HCT116 (cell line): ENCODE measurements around the gene AHRR. TPM values are rescaled to one million over a fixed set of nuclear protein-coding genes. Genes with fewer than 3 reads are reported as not detected.

Experiments used
- ATAC-seq: fragments of 200-7000 bp; cut with Tn5 transposase; 2 replicates; pipeline ENCODE4 v1.9.1; 2020; ENCODE audit warnings: mild to moderate bottlenecking, moderate library complexity
- BruUV-seq: library from RNA; stranded (reverse); fragments of 400-500 nt; replicated peaks from 2 replicates; lab custom pipeline; 2021; lab: Mats Ljungman, UMichigan
- CTCF ChIA-PET: fragments of 300-600 bp; sonication (Branson Sonifier 250); formaldehyde crosslinking; loops from one replicate; lab custom pipeline; 2021; ENCODE audit warnings: antibody characterized with exemption; lab: Charles Lee
- POLR2A ChIA-PET: fragments of 300-600, 350-600 bp; sonication (Branson Sonifier 250); formaldehyde crosslinking; loops from one replicate; lab custom pipeline; 2021; ENCODE audit warnings: antibody characterized with exemption; lab: Charles Lee
- RAD21 ChIA-PET, 2 experiments: fragments of 300-600 bp; sonication (Branson Sonifier 250); formaldehyde crosslinking; loops; one replicate each; lab custom pipeline; 2023; ENCODE audit warnings: low total read pairs in 2 of 2; ENCODE audit not compliant: uncharacterized antibody in 2 of 2, unreplicated experiment in 2 of 2, low non-redundant PET in 1 of 2; lab: Charles Lee
- DNase-seq: peaks from one replicate; pipeline ENCODE4 v3.0.0-alpha.2; 2010; ENCODE audit warnings: low read depth, low spot score
- H2AFZ ChIP-seq: fragments of 200-600 bp; shearing (Covaris generic), sonication (generic); 2 replicates; pipeline ENCODE4 v1.6.1; 2017; ENCODE audit warnings: low read depth, mixed run types, mixed read lengths, antibody characterized with exemption, low read length; ENCODE audit not compliant: poor library complexity, severe bottlenecking
- H3K27ac ChIP-seq: 2 replicates; pipeline ENCODE4 v1.5.1; 2012; ENCODE audit warnings: low read depth, low read length
- H3K27me3 ChIP-seq: fragments of 200-600 bp; sonication (generic); 2 replicates; pipeline ENCODE4 v1.6.1; 2016; ENCODE audit warnings: mixed run types, low read length, mixed read lengths; ENCODE audit not compliant: insufficient read depth
- H3K36me3 ChIP-seq, 2 experiments: fragments of 200-500 bp in 1 of 2; fragments of 200-600 bp in 1 of 2; sonication (Bioruptor generic) in 1 of 2; sonication (generic) in 1 of 2; 2 replicates each; pipeline versions ENCODE4 v1.5.1 to v1.6.1; 2014 to 2016; ENCODE audit warnings: low read length in 2 of 2, inconsistent platforms in 1 of 2, mixed read lengths in 1 of 2, mixed run types in 1 of 2; ENCODE audit not compliant: insufficient read depth in 2 of 2, control insufficient read depth in 1 of 2
- H3K4me1 ChIP-seq, 2 experiments: fragments of 200-600 bp in 1 of 2; sonication (generic) in 1 of 2; 2 replicates each; pipeline versions ENCODE4 v1.5.1 to v1.6.1; 2012 to 2017; ENCODE audit warnings: low read length in 2 of 2, inconsistent platforms in 1 of 2, mild to moderate bottlenecking in 1 of 2, mixed read lengths in 1 of 2, mixed run types in 1 of 2, moderate library complexity in 1 of 2; ENCODE audit not compliant: insufficient read depth in 2 of 2, control insufficient read depth in 1 of 2
- H3K4me2 ChIP-seq: fragments of 200-600 bp; sonication (generic); 2 replicates; pipeline ENCODE4 v1.6.1; 2017; ENCODE audit warnings: mixed run types, low read length, mixed read lengths
- H3K4me3 ChIP-seq, 2 experiments: fragments of 200-600 bp in 1 of 2; sonication (generic) in 1 of 2; replicated peaks in 1 of 2; 2 replicates each; pipeline ENCODE4 v1.5.1; 2011 to 2016; ENCODE audit warnings: low read length in 2 of 2, control low read depth in 1 of 2, low read depth in 1 of 2, mild to moderate bottlenecking in 1 of 2, mixed read lengths in 1 of 2, mixed run types in 1 of 2
- H3K79me2 ChIP-seq: fragments of 200-600 bp; sonication (generic); 2 replicates; pipeline ENCODE4 v1.6.1; 2017; ENCODE audit warnings: mild to moderate bottlenecking, mixed run types, low read length, moderate library complexity, mixed read lengths; ENCODE audit not compliant: insufficient read depth
- H3K9ac ChIP-seq: fragments of 200-600 bp; sonication (generic); 2 replicates; pipeline ENCODE4 v1.6.1; 2016; ENCODE audit warnings: low read length, mixed read lengths
- H3K9me2 ChIP-seq: fragments of 200-600 bp; sonication (generic), shearing (Covaris generic); 2 replicates; pipeline ENCODE4 v1.6.1; 2017; ENCODE audit warnings: mixed run types, mild to moderate bottlenecking, moderate library complexity; ENCODE audit not compliant: insufficient read depth
- H3K9me3 ChIP-seq, 2 experiments: fragments of 200-500 bp in 1 of 2; fragments of 200-600 bp in 1 of 2; sonication (Bioruptor generic) in 1 of 2; sonication (generic) in 1 of 2; 2 replicates each; pipeline ENCODE4 v1.6.1; 2014 to 2017; ENCODE audit warnings: low read length in 2 of 2, mixed read lengths in 2 of 2, inconsistent platforms in 1 of 2, low read depth in 1 of 2, mild to moderate bottlenecking in 1 of 2, mixed run types in 1 of 2, moderate library complexity in 1 of 2; ENCODE audit not compliant: control insufficient read depth in 1 of 2, insufficient read depth in 1 of 2
- H4K20me1 ChIP-seq: fragments of 200-600 bp; sonication (generic), shearing (Covaris generic); 2 replicates; pipeline ENCODE4 v1.6.1; 2017; ENCODE audit warnings: mixed run types, mild to moderate bottlenecking, moderate library complexity; ENCODE audit not compliant: insufficient read depth
- JUND ChIP-seq: IDR thresholded peaks from 2 replicates; pipeline ENCODE4 v1.6.1; 2012
- intact Hi-C: fragments of 100-400 bp; cut with micrococcal nuclease; formaldehyde crosslinking; loops from 2 replicates; pipeline ENCODE4 v1.10.0; 2022
- total RNA-seq: library from RNA; stranded (reverse); gene quantifications from one replicate; pipeline ENCODE4 v1.2.1, GENCODE V29; 2021; ENCODE audit not compliant: unreplicated experiment
- TF ChIP-seq, protein P1 (sequence below), 3 experiments: fragments of 200-600 bp in 1 of 3; sonication (generic) in 1 of 3; IDR thresholded peaks in 2 of 3; conservative IDR thresholded peaks in 1 of 3; 2 replicates each; pipeline ENCODE4 v1.5.1; 2012 to 2017; ENCODE audit warnings: low read depth in 2 of 3, low read length in 2 of 3, antibody characterized with exemption in 1 of 3, borderline replicate concordance in 1 of 3, control low read depth in 1 of 3, mild to moderate bottlenecking in 1 of 3, mixed read lengths in 1 of 3, mixed run types in 1 of 3, moderate library complexity in 1 of 3; ENCODE audit not compliant: insufficient read depth in 1 of 3
- TF ChIP-seq, protein P2 (sequence below): IDR thresholded peaks from 2 replicates; pipeline ENCODE4 v1.6.1; 2012; ENCODE audit warnings: low read depth

AHRR gene
- total RNA-seq, 1 experiment from 2014 or later = 12.7 TPM

- Histone ChIP-seq H3K9me3 (no peaks in the 10 kb centered on the region), H3K79me2 (peaks cover 33% of the 10 kb centered on the region), H3K4me1 (peaks cover 0 to 12% of the 10 kb centered on the region in 2 experiments; a peak in 2 of 4 replicates), H3K4me2 (no peak overlapping the region), H3K27ac (no peak overlapping the region), H3K27me3 (no peaks in the 10 kb centered on the region), H4K20me1 (no peaks in the 10 kb centered on the region), H3K9ac (no peak overlapping the region), H2AFZ (no peak overlapping the region), H3K9me2 (no peaks in the 10 kb centered on the region), H3K4me3 (no peak overlapping the region), H3K36me3 (peaks cover 13 to 23% of the 10 kb centered on the region in 2 experiments; a peak in 3 of 4 replicates)
- CTCF ChIA-PET = no interaction called here
- RAD21 ChIA-PET = no interaction called here
- no peak for ATAC-seq
- no peak for DNase-seq
- POLR2A ChIA-PET = no interaction called here
- intact Hi-C loops = loop anchor here (10.0 kb wide), 1 partner anchor 155 kb away; the partner anchor contains the start of gene CEP72
- no TSS peak for BruUV-seq
- TF ChIP-seq JUND = no peak
- TF ChIP-seq, protein P1, sequence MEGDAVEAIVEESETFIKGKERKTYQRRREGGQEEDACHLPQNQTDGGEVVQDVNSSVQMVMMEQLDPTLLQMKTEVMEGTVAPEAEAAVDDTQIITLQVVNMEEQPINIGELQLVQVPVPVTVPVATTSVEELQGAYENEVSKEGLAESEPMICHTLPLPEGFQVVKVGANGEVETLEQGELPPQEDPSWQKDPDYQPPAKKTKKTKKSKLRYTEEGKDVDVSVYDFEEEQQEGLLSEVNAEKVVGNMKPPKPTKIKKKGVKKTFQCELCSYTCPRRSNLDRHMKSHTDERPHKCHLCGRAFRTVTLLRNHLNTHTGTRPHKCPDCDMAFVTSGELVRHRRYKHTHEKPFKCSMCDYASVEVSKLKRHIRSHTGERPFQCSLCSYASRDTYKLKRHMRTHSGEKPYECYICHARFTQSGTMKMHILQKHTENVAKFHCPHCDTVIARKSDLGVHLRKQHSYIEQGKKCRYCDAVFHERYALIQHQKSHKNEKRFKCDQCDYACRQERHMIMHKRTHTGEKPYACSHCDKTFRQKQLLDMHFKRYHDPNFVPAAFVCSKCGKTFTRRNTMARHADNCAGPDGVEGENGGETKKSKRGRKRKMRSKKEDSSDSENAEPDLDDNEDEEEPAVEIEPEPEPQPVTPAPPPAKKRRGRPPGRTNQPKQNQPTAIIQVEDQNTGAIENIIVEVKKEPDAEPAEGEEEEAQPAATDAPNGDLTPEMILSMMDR (IDR thresholded peaks at IDR 0.05 in 2 of 3, conservative IDR thresholded peaks at IDR 0.05 in 1 of 3; ENCODE audit: borderline replicate concordance in 1 of 3, insufficient read depth in 1 of 3, low read depth in 2 of 3, low read length in 2 of 3) = no peak
- TF ChIP-seq, protein P2, sequence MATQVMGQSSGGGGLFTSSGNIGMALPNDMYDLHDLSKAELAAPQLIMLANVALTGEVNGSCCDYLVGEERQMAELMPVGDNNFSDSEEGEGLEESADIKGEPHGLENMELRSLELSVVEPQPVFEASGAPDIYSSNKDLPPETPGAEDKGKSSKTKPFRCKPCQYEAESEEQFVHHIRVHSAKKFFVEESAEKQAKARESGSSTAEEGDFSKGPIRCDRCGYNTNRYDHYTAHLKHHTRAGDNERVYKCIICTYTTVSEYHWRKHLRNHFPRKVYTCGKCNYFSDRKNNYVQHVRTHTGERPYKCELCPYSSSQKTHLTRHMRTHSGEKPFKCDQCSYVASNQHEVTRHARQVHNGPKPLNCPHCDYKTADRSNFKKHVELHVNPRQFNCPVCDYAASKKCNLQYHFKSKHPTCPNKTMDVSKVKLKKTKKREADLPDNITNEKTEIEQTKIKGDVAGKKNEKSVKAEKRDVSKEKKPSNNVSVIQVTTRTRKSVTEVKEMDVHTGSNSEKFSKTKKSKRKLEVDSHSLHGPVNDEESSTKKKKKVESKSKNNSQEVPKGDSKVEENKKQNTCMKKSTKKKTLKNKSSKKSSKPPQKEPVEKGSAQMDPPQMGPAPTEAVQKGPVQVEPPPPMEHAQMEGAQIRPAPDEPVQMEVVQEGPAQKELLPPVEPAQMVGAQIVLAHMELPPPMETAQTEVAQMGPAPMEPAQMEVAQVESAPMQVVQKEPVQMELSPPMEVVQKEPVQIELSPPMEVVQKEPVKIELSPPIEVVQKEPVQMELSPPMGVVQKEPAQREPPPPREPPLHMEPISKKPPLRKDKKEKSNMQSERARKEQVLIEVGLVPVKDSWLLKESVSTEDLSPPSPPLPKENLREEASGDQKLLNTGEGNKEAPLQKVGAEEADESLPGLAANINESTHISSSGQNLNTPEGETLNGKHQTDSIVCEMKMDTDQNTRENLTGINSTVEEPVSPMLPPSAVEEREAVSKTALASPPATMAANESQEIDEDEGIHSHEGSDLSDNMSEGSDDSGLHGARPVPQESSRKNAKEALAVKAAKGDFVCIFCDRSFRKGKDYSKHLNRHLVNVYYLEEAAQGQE = no peak
Observed at GRCh38 chr5:459562-460272, 138.2 kb downstream of the AHRR start.
